A673 (cell line): ENCODE results near the gene PPCDC. TPM values are rescaled to one million over a fixed set of nuclear protein-coding genes. Genes with fewer than 3 reads are reported as not detected.
A peak's percentile ranks its signal among the peaks of the same experiment; 100 is the strongest.

Experiments used
- BruUV-seq: library from RNA; stranded (reverse); fragments of 400-500 nt; replicated peaks from 2 replicates; lab custom pipeline; 2021; lab: Mats Ljungman, UMichigan
- CTCF ChIA-PET: fragments of 300-600 bp; sonication (Branson Sonifier 250); formaldehyde crosslinking; loops from one replicate; lab custom pipeline; 2022; ENCODE audit warnings: antibody characterized with exemption; lab: Charles Lee
- POLR2A ChIA-PET: fragments of 300-600 bp; sonication (Branson Sonifier 250); formaldehyde crosslinking; loops from one replicate; lab custom pipeline; 2022; ENCODE audit warnings: antibody characterized with exemption; ENCODE audit not compliant: low non-redundant PET; lab: Charles Lee
- DNase-seq: peaks from one replicate; pipeline ENCODE4 v3.0.0-alpha.2; 2015; ENCODE audit warnings: low spot score
- H3K27ac ChIP-seq: fragments of 200-600 bp; sonication (generic); 2 replicates; pipeline ENCODE4 v1.5.1; 2016; ENCODE audit warnings: mixed run types, low read depth, mild to moderate bottlenecking, mixed read lengths, antibody characterized with exemption, low read length; ENCODE audit not compliant: poor library complexity, severe bottlenecking
- H3K27me3 ChIP-seq: fragments of 200-600 bp; sonication (generic); replicated peaks from 2 replicates; pipeline ENCODE4 v1.6.1; 2017; ENCODE audit warnings: mixed run types, low read depth, mild to moderate bottlenecking, mixed read lengths, antibody characterized with exemption, low read length; ENCODE audit not compliant: insufficient read depth, poor library complexity
- H3K36me3 ChIP-seq: fragments of 200-600 bp; sonication (generic); 2 replicates; pipeline ENCODE4 v1.6.1; 2016; ENCODE audit warnings: mixed run types, mild to moderate bottlenecking, mixed read lengths, antibody characterized with exemption, low read length; ENCODE audit not compliant: insufficient read depth, poor library complexity, severe bottlenecking
- H3K4me1 ChIP-seq: fragments of 200-600 bp; sonication (generic); 2 replicates; pipeline ENCODE4 v1.6.1; 2017; ENCODE audit warnings: mixed run types, mild to moderate bottlenecking, mixed read lengths, antibody characterized with exemption, low read length; ENCODE audit not compliant: insufficient read depth, poor library complexity, severe bottlenecking
- H3K4me3 ChIP-seq: fragments of 200-600 bp; sonication (generic); 2 replicates; pipeline ENCODE4 v1.5.1; 2016; ENCODE audit warnings: low read depth, mixed run types, mild to moderate bottlenecking, mixed read lengths, low read length; ENCODE audit not compliant: poor library complexity, severe bottlenecking
- H3K9me3 ChIP-seq: fragments of 200-600 bp; sonication (generic); 2 replicates; pipeline ENCODE4 v1.6.1; 2016; ENCODE audit warnings: mixed run types, low read depth, mild to moderate bottlenecking, mixed read lengths, antibody characterized with exemption, low read length; ENCODE audit not compliant: poor library complexity, severe bottlenecking
- EZH2 ChIP-seq: fragments of 200-600 bp; sonication (generic); IDR thresholded peaks from 2 replicates; pipeline ENCODE4 v1.6.1; 2017; ENCODE audit warnings: borderline replicate concordance, low read depth, mild to moderate bottlenecking, mixed read lengths, antibody characterized with exemption, low read length; ENCODE audit not compliant: poor library complexity, severe bottlenecking
- intact Hi-C: fragments of 100-400 bp; cut with micrococcal nuclease; formaldehyde crosslinking; loops from one replicate; pipeline ENCODE4 v1.10.0; 2022; ENCODE audit not compliant: unreplicated experiment
- total RNA-seq: library from RNA; stranded (reverse); gene quantifications from 2 replicates; pipeline ENCODE4 v1.2.3, GENCODE V29; 2021
- TF ChIP-seq, protein P1 (sequence below): fragments of 300-800, 200-600 bp; sonication (generic); conservative IDR thresholded peaks from 2 replicates; pipeline ENCODE4 v1.5.1; 2017; ENCODE audit warnings: low read depth, mild to moderate bottlenecking, antibody characterized with exemption, low read length, moderate library complexity, mixed read lengths

PPCDC gene
- total RNA-seq, 1 experiment from 2014 or later, result 13.3 TPM

DNA sequence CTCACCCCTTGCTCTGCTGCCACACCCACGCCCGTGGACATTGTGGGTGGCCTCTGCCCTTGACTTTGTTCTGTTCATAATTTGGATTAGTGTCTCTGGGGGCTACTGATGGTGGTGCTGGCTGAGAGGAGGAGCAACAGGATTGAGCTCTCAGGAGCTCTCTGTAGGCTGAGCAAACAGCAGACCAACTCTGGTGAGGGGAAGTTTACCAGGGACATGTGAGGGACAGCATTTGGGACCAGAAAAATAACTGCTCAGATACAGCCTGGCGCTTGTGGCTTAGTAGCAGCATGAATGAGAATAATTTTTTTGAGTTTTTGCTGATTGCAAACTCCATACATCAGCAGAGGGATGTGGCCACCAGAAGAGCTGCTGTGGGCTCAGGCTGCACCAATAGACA, 14.8 kb downstream of the PPCDC start:
- H3K27me3 ChIP-seq, result no peaks in the 10 kb centered on the region
- TF ChIP-seq, protein P1, sequence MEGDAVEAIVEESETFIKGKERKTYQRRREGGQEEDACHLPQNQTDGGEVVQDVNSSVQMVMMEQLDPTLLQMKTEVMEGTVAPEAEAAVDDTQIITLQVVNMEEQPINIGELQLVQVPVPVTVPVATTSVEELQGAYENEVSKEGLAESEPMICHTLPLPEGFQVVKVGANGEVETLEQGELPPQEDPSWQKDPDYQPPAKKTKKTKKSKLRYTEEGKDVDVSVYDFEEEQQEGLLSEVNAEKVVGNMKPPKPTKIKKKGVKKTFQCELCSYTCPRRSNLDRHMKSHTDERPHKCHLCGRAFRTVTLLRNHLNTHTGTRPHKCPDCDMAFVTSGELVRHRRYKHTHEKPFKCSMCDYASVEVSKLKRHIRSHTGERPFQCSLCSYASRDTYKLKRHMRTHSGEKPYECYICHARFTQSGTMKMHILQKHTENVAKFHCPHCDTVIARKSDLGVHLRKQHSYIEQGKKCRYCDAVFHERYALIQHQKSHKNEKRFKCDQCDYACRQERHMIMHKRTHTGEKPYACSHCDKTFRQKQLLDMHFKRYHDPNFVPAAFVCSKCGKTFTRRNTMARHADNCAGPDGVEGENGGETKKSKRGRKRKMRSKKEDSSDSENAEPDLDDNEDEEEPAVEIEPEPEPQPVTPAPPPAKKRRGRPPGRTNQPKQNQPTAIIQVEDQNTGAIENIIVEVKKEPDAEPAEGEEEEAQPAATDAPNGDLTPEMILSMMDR, result no peak
- TF ChIP-seq EZH2, result no peak
- intact Hi-C loops, result no loop called here
- H3K4me3 ChIP-seq, result no peak overlapping the region
- no peaks in the 10 kb centered on the region for H3K4me1 ChIP-seq
- CTCF ChIA-PET, result no interaction called here
- H3K9me3 ChIP-seq, result no peaks in the 10 kb centered on the region
- DNase-seq, result no peak
- no peaks in the 10 kb centered on the region for H3K36me3 ChIP-seq
- BruUV-seq, result no TSS peak
- POLR2A ChIA-PET, result no interaction called here
- no peak overlapping the region for H3K27ac ChIP-seq

DNA sequence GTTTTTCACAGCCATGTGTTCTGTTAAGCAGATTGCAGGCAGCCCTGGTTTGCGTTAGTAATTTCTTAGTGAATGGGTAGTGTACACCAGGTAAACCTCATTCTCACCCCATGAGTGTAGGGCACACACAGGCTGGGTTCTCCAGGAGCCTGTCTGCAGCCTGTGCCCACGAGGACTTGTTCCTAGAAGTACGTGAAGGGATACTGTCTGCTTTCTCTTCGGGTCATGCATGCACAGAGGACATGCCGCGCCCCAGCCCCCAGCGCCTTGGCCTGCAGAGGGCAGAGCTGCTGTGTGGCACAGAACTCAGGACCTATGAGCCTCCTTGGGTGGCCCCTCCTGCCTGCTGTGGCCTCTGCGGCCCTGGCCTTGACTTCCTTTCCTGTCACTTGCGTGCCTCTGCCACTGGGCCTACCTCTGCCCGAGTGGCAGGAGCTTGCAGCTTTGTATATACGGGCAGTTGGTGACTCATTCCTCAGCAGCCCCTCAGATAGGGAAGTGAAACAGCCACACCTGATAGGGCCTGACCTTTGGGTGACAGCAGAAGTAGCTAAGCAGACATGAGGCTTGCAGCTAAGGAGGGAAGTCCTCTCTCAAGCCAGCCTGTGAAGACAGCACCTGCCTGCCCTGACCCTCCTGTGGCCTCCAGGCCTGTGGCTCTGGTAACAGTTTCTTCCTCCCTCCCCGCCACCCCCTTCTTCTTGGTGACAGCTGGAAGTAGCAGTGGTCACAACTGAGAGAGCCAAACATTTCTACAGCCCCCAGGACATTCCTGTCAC, 19.5 kb downstream of the PPCDC start:
- Histone ChIP-seq H3K27ac (peak overlapping the region; percentile 42), H3K27me3 (no peaks in the 10 kb centered on the region), H3K36me3 (no peaks in the 10 kb centered on the region), H3K9me3 (no peaks in the 10 kb centered on the region), H3K4me3 (no peak overlapping the region), H3K4me1 (peaks cover 12% of the 10 kb centered on the region)
- CTCF ChIA-PET, result no interaction called here
- TF ChIP-seq, protein P1, result 0 out of 2 replicates have a peak, but pooled peaks have one; percentile 24
- TF ChIP-seq EZH2, result no peak
- DNase-seq, result no peak
- BruUV-seq, result no TSS peak
- POLR2A ChIA-PET, result no interaction called here
- intact Hi-C loops, result no loop called here

DNA sequence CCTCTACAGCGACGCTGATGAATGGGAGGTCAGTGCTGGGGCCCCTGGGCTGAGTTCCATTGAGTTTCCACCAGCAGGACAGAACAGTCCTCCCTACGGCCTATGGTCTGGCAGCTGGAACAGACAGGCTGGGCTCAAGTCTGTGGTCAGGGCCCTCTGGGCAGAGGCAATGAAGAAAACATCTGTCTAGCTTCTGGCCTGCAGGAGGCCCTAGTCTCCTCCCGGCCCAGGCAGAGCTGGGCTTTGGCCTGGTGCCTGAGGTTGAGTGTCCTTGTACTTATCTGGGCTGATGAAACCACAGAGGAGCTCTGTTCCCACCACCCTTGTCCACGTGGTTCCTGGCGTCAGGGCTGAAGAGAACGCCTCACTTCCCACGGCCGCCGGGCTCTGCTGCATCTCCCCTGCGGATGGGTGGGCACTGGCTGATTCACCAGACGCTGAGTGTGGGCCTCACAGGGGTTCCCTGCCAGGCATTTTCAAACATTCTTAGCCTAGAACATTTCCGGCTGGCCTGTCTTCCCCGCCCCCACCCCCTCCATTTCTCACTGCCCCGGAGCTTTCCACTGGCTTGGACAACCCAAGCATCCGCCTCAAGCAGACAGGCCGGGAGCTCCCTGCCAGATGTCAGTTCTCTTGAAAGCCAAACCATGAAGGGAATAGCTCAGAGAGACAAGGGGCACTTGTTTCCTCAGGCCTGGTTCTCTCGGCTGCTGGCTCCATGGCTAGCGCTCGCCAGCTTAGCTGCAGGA, 20.3 kb downstream of the PPCDC start:
- Histone ChIP-seq H3K36me3 (no peaks in the 10 kb centered on the region), H3K4me1 (peaks cover 13% of the 10 kb centered on the region), H3K27ac (peak overlapping the region; percentile 42), H3K4me3 (no peak overlapping the region), H3K27me3 (no peaks in the 10 kb centered on the region), H3K9me3 (no peaks in the 10 kb centered on the region)
- POLR2A ChIA-PET, result no interaction called here
- intact Hi-C loops, result no loop called here
- no peak for TF ChIP-seq EZH2
- TF ChIP-seq, protein P1, result no peak
- BruUV-seq, result no TSS peak
- no peak for DNase-seq
- CTCF ChIA-PET, result no interaction called here
